ENCODE data around the gene KAT8. TPM values are rescaled to one million over a fixed set of nuclear protein-coding genes. Genes with fewer than 3 reads are reported as not detected.

KAT8 gene
- total and polyA plus RNA-seq, 2 experiments from 2014 or later = 33.9 to 44.2 TPM

DNA sequence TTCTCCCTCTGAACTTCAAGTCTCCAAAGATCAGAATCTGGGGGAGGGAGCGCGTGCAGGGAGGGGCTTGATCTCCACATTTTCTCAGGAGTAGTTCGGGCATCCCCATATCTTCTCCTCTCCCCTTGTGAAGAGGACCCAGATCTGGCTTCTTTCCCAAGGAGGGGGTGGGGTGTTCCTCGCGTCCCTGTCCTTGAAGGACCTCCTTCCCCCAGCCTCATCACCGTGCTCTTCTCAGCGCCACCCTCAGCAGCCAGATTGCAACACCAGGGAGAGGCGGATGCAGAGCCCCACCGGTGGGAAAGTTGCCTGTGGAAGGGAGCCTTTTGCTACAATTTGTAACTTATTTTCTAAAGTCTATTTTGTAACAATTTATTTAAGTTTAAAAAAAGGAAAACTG, 34.4 kb upstream of the KAT8 start:
- 85% methylated on average over 9 of the region's 9 CpGs for WGBS (ENCODE audit: low lambda C conversion rate, missing lambda C conversion rate)
- Histone ChIP-seq H4K20me1 (ENCODE audit: insufficient read depth, poor library complexity, severe bottlenecking) (no peaks in the 10 kb centered on the region), H2AFZ (no peak overlapping the region), H3K4me2 (no peak overlapping the region), H3K4me1 (ENCODE audit: insufficient read depth) (no peaks in the 10 kb centered on the region), H3K27me3 (no peaks in the 10 kb centered on the region), H3K79me2 (peaks cover 3% of the 10 kb centered on the region), H3K9me3 (ENCODE audit: low read depth) (no peaks in the 10 kb centered on the region), H3K27ac (no peak overlapping the region), H3K4me3 (no peak overlapping the region), H3K36me3 (replicated peaks; ENCODE audit: insufficient read depth, low read depth) (no peaks in the 10 kb centered on the region), H3K9me2 (replicated peaks; ENCODE audit: insufficient read depth) (no peaks in the 10 kb centered on the region)
- peak; percentile 3 for DNase-seq (ENCODE audit: low spot score)
- TF ChIP-seq EZH2 (IDR thresholded peaks at IDR 0.05; ENCODE audit: borderline replicate concordance) = no peak
- TF ChIP-seq CTCF (IDR thresholded peaks at IDR 0.05; ENCODE audit: poor library complexity) = no peak
- no peak for TF ChIP-seq EZH2phosphoT487 (IDR thresholded peaks at IDR 0.05; ENCODE audit: low read depth, severe bottlenecking, unreplicated experiment)

- TF ChIP-seq CTCF (IDR thresholded peaks at IDR 0.05; ENCODE audit: poor library complexity) (no peak), EZH2phosphoT487 (IDR thresholded peaks at IDR 0.05; ENCODE audit: low read depth, severe bottlenecking, unreplicated experiment) (no peak), EZH2 (IDR thresholded peaks at IDR 0.05; ENCODE audit: borderline replicate concordance) (no peak)
- H3K36me3 ChIP-seq (replicated peaks; ENCODE audit: insufficient read depth, low read depth) = no peaks in the 10 kb centered on the region
- no peak for DNase-seq (ENCODE audit: low spot score)
Observed at GRCh38 chr16:31083556-31083955, 33.9 kb upstream of the KAT8 start.

GRCh38 chr16:31083981-31084380, 33.5 kb upstream of the KAT8 start:
- H3K4me1 ChIP-seq (ENCODE audit: insufficient read depth) = no peaks in the 10 kb centered on the region
- DNase-seq (ENCODE audit: low spot score) = peak; percentile 4
- WGBS (ENCODE audit: low lambda C conversion rate, missing lambda C conversion rate) = 97% methylated on average over 13 of the region's 13 CpGs

More at GRCh38 chr16:31083556-31083955, 33.9 kb upstream of the KAT8 start:
- Histone ChIP-seq H3K4me1 (ENCODE audit: insufficient read depth) (no peaks in the 10 kb centered on the region), H4K20me1 (ENCODE audit: insufficient read depth, poor library complexity, severe bottlenecking) (no peaks in the 10 kb centered on the region), H3K9me3 (ENCODE audit: low read depth) (no peaks in the 10 kb centered on the region), H3K4me3 (no peak overlapping the region), H3K9me2 (replicated peaks; ENCODE audit: insufficient read depth) (no peaks in the 10 kb centered on the region), H2AFZ (no peak overlapping the region), H3K27ac (no peak overlapping the region), H3K79me2 (no peaks in the 10 kb centered on the region), H3K4me2 (no peak overlapping the region), H3K27me3 (no peaks in the 10 kb centered on the region)
- 69% methylated on average over 5 of the region's 5 CpGs for WGBS (ENCODE audit: low lambda C conversion rate, missing lambda C conversion rate)

More at GRCh38 chr16:31083981-31084380, 33.5 kb upstream of the KAT8 start:
- TF ChIP-seq CTCF (IDR thresholded peaks at IDR 0.05; ENCODE audit: poor library complexity) (no peak), EZH2phosphoT487 (IDR thresholded peaks at IDR 0.05; ENCODE audit: low read depth, severe bottlenecking, unreplicated experiment) (no peak), EZH2 (IDR thresholded peaks at IDR 0.05; ENCODE audit: borderline replicate concordance) (no peak)
- H3K27ac ChIP-seq = no peak overlapping the region
- H3K9me3 ChIP-seq (ENCODE audit: low read depth) = no peaks in the 10 kb centered on the region
- H3K4me3 ChIP-seq = no peak overlapping the region
- H2AFZ ChIP-seq = no peak overlapping the region
- H3K79me2 ChIP-seq = no peaks in the 10 kb centered on the region
- no peaks in the 10 kb centered on the region for H3K36me3 ChIP-seq (replicated peaks; ENCODE audit: insufficient read depth, low read depth)
- H3K9me2 ChIP-seq (replicated peaks; ENCODE audit: insufficient read depth) = no peaks in the 10 kb centered on the region
- H3K27me3 ChIP-seq = no peaks in the 10 kb centered on the region
- no peak overlapping the region for H3K4me2 ChIP-seq
- H4K20me1 ChIP-seq (ENCODE audit: insufficient read depth, poor library complexity, severe bottlenecking) = no peaks in the 10 kb centered on the region

Measured in hepatocyte (in vitro differentiated cells).